Stimulated activated CD4-positive, alpha-beta T cell treated with anti-CD3 and anti-CD28 coated beads, TNF-alpha, amount 100 ng/mL, for 48 hours (primary cell): ENCODE measurements around the gene SERINC5.

ENCODE experiments used
- DNase-seq, 3 donors: peaks; one replicate each; pipeline ENCODE4 v3.0.0-alpha.2; 2020; ENCODE audit warnings: low read depth in 3 of 3

The SERINC5 gene

DNA sequence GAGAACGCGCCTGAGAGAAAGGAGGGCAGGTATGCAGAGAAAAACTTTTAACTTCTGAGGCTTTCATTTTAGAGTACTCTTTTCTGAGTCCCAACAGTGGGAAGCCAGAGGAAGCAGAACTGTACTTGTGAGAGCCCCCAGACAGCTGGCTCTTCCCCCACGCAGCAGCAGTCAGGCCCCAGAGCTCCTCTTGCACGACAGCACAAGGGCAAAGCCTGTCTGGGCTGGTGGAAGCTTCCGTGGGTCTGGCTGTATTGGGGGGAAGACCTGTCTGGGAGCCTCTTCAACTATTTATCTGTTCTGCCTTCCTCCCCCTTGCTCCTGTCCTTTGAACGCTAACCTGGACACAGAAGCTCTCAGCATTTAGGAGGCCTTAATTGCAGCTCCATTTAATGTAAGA is 152.5 kb downstream of the SERINC5 start:
- DNase-seq = no peak

DNA sequence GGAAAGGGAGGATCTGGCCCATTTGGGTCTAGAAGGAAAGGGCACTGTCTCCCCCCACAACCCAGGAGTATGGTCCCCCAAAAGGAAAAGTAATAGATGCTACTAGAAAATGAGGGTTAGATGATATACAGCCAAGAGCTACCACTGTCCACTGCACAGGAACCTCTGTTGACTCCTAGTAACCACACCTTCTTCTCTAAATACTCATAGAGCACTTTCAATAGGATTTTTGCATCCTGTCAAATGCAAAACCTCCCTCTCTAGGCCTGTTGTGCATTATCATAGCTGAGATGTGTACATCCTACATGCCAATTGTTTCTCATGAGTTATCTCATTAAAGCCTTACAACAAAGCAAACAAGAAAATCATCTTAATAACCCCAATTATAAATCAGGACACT is 153.9 kb downstream of the SERINC5 start:
- DNase-seq = no peak

DNA sequence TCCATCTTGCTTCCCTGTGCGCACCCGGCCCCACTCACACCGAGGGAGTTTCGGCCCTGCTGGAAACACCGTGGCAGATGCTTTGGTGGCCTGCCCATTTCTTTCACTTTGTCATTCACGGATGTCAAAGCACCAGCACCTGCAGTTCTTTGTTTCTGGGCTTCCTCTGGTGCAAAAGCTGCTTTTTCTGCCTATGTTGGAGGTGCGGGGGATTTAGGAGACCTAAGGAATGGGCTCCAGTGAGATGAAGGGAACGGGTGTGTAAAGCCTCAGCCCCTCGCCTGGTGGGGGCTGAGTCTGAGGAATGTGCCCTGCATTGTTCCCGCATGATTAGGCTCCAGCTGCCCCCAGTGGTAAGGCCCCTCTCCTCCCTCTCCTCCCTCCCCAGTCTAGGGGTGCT is 158.4 kb downstream of the SERINC5 start:
- DNase-seq = no peak

DNA sequence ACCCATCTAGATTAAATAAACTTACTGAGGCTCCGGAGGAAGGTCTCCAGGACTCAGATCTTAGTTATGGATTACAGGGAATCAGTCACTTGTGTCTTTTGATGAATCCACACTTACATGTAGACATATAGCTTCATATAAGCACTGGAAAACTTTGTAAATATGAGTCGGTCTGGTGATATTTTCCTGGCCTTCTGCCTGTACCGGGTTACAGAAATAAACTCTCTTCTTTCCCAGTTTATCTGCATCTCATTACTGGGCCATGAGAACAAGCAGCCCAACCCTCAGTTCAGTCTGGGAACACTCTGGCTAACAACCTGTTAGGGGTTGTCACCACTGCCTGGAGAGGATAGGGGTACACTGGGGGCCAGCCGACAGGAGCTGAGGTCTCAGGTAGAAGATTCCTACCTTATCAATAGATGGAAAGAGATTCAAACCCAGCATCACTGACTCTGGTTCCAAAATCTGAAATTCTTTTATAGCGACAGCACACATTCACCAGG is 161.6 kb downstream of the SERINC5 start:
- DNase-seq = no peak

DNA sequence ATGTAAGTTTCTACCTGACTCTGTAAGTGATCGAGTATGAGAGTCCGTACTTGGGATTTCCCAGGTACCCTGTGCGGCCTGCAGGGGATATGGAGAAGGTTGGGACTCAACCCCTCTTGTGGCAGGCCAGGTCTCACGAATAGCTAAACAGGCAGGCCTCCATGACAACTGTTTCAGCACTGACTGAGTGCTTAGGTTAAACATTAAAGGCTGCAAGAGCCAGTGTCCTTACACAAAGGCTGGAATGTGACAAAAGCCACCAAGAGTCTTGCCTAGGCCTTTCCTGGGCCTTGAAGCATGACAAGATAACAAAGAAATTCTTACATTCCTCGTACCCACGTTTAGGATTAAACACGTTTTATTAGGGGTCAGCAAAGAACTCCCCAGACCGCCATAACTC is 162.1 kb downstream of the SERINC5 start:
- DNase-seq = no peak

DNA sequence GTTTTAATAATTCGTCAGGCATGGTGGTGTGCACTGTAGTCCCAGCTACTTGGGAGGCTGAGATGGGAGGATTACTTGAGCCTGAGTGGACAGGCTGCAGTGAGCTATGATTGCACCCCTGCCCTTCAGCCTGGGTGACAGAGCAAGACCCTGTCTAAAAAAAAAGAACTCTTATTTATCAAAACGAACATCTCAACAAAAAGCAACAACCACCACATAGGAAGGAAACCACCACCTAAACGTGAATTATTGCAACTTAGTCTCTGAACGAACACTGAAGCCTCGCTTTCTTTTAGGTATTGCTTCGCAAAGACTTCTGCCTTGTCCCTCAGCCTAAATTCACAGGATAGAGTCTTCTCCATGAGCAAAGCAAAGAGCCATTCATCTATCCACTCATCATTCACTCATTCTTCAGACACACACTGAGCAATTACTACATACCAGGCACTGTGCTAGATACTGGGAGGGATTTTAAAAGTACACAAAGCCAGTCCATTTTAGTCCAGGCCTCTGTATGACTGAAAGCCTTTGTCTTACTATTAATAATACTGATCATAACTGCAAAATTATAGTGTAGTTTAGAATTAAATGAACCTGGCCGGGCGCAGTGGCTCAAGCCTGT is 163.3 kb downstream of the SERINC5 start:
- no peak for DNase-seq

DNA sequence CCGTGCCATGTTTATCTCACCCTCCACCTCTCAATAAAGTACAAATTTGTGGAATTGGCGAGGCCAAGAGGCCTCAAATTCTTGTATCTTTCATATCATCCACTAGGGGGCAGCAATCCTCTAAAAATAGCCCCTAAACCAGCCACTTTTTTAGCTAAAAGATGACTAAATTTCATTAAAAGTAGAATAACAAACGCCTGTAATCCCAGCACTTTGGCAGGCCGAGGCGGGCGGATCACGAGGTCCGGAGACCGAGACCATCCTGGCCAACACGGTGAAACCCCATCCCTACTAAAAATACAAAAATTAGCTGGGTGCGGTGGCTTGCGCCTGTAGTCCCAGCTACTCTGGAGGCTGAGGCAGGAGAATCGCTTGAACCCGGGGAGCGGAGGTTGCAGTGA is 164.1 kb downstream of the SERINC5 start:
- peak in 2 of 3 donors; percentile 5 to 16 for DNase-seq

DNA sequence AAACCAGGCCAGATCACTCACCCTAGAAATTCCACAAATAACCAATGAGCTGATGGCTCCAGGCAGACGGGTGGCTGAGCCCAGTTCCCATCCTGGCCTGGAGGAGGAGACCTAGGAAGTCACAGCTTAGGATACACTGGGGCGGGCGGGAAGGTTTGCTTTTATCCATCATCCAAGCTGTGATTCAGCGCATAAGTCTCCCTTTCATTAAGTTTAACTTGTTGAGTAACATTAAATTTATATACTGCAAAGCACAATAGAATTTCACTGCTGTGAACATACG is 165.0 kb downstream of the SERINC5 start:
- DNase-seq = no peak

DNA sequence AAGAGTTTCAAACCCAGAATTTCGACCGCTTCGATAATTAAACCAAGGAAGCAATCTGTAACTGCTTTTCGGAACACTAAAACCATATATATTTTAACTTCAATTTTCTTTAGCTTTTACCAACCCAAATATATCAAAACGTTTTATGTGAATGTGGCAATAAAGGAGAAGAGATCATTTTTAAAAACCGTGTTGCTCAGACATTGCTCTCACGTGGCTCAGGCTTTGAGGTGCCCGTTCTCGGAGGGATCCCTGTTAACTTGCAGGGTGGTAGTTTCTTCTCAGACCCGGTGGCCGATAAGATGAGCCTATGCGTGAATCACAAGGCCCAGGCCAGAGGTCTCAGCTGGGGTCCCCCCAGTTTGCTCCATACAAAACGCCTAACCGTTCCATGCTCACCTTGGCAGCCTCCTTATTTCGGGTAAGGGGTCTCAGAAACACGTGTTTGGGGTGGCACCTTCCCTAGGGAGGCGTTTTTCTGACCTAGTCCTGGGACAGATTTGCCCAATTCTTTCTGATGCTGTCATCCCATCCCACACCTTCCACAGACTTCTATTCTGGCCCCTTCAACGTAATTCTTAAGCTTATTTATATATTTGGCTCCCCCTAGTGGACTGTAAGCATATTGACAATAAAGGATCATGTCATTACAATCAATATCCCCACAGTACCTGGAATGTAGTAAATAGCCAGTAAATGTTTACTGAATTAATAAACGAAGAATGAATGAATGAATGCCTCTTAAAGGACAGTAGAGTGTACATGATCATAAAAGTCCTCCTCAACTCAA is 172.6 kb downstream of the SERINC5 start:
- peak in 1 of 3 donors; percentile 14 for DNase-seq

DNA sequence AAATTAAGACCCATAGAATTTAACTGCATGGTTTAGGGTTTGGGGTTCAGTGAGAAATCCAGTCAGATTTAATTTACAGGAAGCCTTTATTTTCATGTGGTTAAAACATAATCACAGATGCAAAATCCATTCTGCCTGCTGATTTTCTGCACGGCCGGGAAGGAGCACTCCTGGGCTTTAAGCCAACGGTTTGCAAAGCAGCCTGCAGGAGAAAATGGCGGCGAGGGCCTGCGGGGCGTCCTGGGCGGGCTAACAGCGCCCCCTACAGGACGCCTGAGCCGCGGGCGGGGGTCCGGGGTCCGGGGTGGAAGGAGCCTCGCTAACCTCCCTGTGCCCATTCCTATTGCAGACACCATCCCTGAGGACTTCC is 173.1 kb downstream of the SERINC5 start:
- DNase-seq = peak in 2 of 3 donors; percentile 57 to 61

DNA sequence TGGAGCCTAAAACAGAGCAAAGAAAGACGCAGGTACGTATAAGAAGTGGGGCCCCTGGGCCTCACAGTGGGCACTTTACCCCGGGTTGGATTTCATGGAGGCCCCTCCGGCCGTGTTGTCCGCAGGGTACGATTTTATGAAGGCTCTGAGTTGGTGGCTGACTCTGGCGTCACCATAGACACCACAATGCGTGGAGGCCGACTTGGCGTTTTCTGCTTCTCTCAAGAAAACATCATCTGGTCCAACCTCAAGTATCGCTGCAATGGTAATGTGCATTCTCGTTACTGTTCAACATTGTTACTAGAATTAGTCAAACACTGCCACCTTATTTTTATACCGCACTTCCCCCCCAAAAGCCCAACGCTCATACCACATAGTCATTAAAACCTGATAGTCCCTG is 173.6 kb downstream of the SERINC5 start:
- no peak for DNase-seq

DNA sequence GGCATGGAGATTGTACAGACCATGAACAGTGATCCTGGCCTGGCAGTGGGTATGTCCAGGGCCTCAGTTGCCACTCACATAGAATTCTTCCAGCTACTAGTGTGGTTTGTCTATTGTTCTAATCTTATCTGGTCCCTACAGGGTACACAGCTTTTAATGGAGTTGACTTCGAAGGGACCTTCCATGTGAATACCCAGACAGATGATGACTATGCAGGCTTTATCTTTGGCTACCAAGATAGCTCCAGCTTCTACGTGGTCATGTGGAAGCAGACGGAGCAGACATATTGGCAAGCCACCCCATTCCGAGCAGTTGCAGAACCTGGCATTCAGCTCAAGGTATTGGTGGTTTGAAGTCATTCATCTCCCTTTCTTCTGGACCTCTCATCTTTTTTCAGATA is 176.9 kb downstream of the SERINC5 start:
- no peak for DNase-seq

DNA sequence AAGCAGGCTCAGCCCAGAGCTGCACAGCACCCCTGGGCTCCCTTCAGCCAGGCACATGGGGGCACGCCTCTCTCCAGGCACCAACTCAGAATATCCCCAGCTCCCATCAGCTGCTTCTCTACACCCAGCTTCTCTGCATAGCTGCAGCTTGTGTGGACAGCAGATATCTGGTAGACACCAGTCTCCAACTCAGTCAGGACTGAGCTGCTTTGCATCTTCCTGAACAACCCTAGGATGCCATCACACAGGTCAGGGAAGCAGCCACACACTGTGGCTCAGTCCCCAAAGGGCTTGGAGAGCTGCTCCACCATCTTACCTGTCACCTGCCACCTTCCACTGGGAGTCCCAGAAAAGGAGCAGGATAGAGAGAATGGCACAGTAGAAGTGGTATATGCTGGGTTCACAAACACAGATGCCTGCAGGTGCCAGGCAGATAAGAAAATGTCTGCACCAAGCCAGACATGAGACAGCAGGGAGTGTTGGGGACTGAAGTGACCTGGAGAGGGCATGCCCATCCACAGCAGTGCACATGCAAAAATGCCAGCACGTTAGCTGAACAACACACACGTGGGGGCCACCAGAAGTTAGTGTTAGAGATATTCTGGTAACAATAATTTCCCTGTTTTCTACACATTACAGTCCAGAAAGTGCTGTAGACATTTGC is 178.7 kb downstream of the SERINC5 start:
- no peak for DNase-seq

DNA sequence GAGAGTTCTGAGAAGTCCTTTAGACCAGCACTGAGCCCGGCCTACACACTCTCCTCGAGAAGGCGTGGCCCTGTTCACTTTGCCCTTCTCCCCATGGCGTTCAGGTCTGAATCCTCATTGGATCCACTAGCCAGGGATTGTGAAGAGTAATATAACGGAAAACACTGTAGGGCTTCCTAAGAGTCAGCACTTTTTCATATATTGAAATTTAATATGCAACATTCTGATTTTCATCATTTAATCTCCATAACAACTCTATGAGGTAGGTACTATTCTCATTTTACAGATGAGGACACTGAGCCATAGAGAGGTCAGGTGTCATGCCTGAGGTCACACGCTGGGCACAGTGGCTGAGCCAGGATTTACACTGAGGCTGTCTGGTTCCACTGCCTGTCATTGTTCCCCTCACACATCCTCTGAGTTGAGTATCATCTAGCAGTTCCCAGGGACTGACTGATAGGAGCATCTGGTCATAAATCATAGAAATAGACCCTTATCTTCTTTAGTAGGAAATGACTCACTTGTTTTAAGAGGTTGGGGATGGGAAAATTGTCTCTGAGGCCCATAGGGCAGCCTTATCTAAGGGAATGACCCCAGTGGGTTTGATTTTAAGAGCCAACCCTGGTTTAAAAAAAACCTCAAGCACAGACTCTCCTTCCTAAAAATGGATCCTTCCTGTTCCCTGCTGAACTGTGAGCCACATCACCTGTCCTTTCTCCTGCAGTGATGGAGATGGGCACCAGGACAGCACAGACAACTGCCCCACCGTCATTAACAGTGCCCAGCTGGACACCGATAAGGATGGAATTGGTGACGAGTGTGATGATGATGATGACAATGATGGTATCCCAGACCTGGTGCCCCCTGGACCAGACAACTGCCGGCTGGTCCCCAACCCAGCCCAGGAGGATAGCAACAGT is 179.5 kb downstream of the SERINC5 start:
- DNase-seq = no peak

DNA sequence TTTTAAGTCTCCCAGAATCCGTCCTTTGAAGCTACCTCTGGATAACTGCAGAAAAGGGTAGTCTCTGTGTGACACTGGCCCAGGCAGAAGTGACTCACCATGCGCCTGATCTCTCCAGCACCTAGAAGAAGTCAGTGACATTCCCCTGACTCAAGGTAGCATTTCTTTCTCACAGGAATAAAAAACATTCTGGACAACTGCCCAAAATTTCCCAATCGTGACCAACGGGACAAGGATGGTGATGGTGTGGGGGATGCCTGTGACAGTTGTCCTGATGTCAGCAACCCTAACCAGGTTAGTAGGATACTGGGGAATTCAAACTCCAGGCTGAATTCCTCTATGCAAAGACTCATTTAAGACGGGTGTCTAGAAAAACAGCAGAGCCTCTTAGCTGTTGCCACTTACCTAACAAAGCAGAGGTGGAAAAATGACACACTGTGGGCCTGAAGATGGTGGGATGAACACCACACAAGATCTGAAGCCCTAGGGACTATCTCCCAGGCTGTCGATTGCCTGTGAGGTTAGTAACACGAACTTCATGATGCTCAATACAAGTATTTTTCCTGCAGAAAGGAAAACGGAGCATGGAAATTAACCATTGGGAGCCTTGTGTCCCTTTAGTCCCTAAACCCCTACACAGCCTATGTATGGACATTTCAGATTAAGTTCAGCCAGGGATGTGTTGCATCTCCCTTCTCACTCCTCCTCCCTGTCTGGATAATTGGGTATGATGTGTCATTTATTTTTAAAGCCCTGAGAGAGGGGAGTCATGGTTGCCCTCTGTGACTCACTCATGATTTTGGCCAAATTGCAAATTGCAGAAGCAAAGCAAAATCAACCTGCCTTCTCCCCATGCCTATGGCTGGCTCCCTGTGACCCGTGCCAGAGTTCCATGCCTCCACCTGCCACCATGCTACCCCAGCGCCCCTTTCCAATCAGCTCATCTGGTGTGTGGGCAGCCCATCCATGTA is 183.5 kb downstream of the SERINC5 start:
- no peak for DNase-seq

DNA sequence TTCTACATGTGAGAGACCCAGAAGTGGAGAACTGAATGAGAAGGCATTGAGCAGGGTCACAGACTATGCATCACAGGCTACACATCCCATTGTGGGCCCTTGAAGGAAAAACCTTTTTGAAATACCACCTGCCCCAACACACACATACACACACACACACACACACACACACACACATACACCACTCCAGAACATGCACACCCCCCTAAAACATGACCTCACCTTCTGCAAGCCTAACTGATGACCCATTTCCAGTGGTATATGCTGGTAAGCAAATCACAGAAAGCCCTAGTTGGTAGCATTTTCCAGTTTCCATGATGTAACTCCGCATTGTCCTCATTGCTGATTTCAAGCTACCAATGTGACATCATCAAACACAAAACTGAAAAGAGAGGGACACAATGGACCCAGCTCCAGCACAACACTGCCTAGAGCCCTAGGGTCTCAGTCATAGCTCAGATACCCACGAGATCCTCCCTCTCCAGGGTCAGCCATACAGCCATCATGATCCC is 184.3 kb downstream of the SERINC5 start:
- DNase-seq = no peak

DNA sequence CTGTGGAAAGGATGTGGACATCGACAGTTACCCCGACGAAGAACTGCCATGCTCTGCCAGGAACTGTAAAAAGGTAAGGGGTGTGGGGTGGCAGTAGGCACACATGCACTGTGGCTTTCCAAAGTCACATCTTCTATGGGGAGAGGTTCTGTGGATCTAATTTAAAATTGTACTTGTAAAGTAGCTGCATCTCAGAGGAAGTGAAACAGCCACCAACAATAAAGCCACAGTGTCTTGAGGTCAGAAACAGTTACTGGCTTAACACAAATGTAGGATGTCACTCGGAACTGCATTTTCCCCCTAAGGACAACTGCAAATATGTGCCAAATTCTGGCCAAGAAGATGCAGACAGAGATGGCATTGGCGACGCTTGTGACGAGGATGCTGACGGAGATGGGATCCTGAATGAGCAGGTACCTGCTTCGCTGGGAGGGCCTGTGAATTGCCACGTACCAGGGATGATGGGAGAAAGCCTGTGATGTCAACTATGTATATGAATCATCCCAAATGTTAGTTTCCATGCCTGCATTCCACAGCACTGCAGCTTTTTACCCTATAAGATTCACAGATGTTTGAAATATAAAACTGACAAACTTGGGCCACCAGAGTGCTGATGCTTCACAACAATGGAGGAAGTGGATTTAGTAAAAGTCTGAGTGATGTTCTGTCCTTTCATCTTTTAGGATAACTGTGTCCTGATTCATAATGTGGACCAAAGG is 185.4 kb downstream of the SERINC5 start:
- DNase-seq = no peak

DNA sequence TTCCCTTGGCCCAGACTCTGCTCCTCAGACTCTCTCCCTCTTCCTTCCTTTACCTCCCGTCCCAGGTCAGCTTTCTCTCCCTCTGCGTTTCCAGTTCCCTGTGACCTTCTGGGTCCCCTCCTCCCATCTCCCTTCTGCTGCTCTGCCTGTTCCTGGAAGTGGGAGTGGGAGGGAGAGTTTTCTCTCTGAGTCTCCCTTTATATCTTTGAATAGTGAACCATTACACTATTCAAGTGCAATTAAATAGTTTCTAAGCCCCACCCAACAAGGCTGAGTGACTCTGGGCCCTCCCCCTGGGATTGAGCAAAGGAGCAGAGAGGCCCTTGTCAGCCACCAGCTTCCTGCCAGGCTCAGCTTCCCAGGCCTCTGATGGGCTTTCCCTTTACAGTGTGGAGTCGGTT is 185.9 kb downstream of the SERINC5 start:
- no peak for DNase-seq

DNA sequence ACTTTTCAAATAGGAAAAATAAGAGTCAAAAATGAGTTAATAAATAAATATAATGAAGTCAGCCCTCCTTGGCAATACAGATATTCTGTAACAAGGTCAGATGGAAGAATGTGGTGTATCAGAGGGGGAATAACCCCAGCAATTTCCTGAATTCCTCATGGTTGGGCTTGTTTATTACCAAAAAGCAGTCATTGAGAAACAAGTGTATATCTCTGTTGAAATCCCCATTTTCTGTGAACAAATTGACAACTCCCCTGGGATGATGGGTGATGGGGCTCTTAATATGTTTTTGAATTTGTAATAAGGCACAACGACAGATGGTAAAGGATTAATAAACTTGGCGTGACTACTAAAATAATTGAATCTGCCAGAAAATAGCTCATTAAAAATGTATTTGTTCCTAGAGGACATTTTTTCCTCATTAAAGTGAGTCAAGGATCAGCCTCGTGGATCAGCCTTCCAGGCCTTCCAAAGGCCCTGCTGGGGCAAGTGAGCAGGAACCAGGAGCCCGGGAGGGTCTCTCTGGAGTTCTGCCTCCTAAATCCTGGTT is 186.5 kb downstream of the SERINC5 start:
- DNase-seq = no peak

DNA sequence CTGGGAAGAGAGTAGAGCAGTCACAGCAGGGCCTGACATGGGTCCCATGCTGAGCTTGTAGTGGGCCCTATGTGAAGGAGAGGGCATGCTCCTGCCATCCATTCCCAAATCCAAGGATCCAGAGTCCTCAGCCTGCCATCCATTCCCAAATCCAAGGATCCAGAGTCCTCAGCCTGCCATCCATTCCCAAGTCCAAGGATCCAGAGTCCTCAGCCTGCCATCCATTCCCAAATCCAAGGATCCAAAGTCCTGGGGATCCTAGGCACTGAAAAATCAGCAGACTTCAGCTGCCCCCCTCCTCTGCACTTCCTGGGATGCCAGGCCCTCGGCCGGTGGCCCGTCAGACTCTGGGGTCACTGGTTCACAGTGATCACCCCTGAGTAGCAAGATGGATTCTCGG is 187.1 kb downstream of the SERINC5 start:
- no peak for DNase-seq
